NCI-H187 treated with DMSO at 0.1 percent for 48 hours (cell line): ENCODE data around the gene CPD.

Source experiments
- DNase-seq: peaks from one replicate; lab custom pipeline; 2025; lab: John Stamatoyannopoulos, UW

CPD gene

DNA sequence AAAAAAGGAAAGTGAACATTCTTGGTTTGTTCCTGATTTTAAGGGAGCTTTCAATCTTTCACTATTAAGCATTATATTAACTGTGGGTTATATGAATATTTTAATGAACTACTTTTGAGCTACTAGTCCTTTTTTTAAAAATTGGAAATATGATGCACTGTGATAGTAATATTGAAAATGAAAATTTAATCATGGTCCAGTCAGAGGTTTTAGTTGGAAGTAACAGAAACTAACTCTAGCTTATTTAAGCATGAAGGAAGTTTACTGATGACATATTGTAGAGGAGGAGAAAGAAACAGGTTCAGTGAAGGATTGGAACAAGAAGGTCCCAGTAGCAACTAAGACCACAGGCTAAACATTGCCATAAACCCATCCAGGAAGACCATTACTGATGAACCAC lies 24.0 kb upstream of the CPD start:
- no peak for DNase-seq

GRCh38 chr17:30357476-30357875 lies 21.3 kb upstream of the CPD start:
- DNase-seq = no peak

DNA sequence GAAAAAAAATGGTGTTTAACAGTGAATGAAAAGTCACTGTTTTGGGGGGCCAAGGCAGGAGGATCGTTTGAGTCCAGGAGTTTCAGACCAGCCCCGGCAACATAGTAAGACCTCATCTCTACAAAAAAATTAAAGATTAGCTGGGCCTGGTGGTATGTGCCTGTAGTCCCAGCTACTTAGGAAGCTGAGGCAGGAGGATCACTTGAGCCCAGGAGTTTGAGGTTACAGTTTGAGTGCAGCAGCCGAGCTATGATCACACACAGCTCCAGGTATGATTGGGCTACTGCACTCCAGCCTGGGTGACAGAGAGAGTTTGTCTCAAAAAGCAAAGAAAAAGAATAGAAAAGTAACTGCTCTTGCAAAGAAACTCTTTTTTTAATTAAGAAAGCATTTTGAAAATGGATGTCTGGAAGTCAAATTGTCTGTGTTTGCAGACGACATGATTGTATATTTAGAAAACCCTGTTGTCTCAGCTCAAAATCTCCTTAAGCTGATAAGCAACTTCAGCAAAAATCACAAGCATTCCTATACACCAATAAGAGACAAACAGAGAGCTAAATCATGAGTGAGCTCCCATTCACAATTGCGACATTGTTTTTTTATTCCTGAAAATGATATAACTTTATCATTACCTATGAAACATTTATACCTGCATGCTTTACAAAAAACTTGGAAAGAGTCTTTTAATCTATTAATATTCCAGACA lies 20.5 kb upstream of the CPD start:
- no peak for DNase-seq

GRCh38 chr17:30360086-30360808 lies 18.5 kb upstream of the CPD start:
- DNase-seq = no peak

DNA sequence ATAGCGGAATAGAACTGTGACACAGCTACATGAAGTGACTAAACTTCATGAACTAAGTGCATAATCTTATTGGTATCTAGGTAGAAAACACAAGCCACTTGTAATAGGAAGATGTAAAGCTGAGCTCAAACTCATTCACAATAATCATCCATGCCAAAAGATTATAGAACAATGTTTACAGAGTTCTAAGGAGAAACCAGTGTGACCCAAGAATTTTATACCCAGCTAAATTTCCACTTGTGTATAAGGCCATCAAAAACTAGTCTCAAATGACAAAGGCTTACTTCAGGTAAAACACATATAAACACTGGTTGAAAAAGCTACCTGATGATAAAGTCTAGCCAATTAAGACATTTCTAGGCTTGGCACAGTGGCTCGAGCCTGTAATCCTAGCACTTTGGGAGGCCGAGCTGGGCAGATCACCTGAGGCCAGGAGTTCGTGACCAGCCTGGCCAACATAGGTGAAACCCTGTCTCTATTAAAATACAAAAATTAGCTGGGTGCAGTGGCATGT lies 16.9 kb upstream of the CPD start:
- no peak for DNase-seq

GRCh38 chr17:30363715-30364202 lies 15.0 kb upstream of the CPD start:
- DNase-seq = no peak

DNA sequence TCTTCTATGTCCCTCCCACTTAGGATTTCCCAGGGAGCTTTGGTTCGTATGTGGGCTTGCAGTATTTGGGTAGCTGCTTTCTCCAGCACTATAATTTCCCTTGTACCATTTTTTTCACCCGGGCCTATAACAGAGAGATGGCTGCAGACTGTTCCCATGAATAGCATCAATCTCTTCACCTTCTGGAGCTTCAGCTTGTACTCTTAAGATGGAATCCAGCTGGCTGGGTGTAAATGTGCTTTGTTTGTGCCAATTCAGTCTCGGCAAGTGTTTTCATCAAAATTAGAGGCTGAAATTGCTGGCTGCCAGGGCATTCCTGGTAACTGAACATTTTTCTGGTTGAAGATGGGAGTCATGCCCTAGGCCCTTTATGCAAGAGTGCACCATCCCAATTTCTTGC lies 12.2 kb upstream of the CPD start:
- no peak for DNase-seq

DNA sequence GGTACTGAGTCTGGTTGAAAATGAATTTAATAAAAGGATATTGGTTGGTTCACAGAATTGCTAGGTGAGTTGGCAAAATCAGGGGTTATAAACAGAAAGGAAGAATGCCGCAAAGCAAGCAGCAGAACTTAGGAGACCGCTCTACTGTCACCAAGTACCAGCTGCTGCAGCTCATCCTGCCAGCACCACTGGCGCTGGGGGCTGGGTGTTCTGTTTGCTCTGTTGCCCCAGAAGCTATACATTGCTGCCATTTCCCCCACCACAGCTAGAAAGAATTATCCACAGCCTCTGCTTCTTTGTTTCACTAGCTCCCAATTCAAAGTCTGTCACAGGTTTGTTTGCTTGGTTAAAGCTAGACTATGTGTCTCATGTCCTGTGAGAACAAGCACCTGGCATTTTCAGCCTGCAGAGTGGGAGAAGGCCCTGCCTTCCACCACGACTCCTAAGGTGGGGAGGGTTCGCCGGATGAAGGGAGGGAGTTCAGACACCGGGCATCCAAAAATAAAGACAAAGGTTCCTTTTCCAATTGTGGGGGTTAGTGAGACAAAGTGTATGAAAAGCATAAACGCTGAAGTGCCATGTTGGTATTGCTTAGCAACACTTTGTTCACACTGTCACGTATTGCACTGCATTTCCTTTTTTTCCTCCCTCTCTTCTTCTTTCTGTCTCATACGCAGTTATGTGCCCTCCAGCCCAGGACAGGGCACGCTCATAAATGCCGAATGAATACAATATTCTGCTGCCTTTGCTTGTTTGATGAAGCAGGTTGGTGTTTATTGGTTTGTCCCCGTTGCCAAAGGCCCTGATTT lies 9.6 kb upstream of the CPD start:
- DNase-seq = no peak

- no peak for DNase-seq
Measured at GRCh38 chr17:30369995-30370394, 8.7 kb upstream of the CPD start.

- DNase-seq = no peak
Measured at GRCh38 chr17:30372755-30373154, 6.0 kb upstream of the CPD start.

DNA sequence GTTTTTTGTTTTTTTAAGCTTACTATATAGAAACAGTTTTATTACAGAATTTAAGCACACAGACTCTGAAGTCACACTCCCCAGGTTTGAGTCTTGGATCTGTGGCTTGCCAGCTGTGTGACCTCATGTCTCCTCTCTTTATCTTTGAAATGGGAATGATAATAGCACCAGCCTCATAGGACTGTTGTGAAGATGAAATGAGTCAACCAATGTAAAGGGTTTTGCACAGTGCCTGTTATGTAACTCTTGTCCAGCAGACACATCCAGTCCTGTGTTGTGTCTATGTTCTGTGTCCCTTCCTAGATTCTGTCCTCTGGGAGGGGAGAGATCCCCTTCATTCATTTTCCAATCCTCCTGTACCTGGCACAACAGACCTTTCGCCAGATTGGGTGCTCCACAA lies 3.1 kb upstream of the CPD start:
- DNase-seq = no peak

DNA sequence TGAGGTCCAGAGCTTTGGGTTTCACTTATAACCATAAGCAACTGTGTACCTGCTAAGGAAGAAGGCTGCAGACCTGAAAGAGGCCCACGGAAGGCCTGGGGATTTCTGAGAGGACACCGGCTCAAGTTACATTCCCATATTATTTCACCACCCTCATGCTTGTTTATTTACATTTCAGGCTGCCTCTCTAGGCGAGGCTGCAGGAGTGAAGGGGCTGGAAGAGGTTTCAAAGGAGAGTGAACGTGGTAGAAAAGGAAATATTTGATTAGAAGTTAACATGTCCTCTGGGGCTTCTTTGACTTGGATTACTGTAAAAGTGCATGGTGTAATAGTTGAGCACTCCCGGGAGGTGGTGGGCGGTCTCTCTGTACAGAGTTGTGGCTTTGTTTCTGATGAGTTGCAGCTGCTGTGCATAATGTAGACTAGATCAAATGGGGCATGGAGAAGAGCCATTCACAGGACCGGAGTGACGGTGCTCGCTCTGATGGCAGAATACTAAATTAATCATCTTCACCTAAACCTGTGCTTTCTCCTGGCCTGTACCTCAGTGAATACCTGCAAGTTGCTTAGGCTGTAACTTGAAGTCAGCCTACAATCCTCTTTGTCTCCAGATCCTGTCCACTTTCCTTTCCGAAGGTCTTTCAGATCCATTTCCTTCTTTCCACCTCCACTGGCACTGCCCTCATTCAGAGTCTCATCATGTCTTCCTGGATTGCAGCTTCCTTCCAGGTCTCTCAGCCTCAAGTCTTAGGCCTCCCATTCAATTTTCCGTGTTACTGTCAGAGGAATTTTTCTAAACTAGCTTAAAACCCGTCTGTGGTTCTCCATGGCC lies 1.9 kb upstream of the CPD start:
- peak; percentile 98 for DNase-seq

DNA sequence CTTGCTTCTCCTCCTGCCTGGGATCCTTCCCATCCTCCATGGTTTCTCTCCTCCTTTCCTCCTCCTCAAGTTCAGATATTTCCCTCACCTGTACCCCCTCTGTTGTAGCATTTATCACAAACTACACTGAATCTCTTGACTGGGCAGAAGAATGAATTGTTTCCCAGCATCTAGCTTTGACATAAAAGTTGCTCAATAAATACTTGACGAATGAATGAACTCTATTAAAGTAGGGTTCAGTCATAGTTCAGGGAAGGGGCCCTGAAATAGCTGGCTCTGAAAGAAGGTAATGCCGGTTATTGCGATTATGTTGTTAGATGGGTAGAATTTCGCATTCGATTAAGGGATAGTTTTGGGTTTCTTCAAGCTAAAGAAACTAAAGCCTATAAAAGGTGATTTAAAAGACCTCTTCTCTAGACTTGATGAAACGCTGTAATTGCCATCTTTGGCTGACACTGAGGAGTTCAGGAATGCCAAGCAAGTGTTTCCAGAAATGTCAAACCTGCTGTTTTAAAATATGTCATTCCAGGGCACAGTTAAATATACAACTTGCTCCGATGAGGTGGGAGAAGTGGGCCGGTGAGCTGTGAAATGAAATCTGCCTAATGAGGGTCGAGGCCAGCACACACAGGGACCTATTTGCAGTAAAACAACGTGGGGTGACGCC lies 1.0 kb upstream of the CPD start:
- DNase-seq = no peak

DNA sequence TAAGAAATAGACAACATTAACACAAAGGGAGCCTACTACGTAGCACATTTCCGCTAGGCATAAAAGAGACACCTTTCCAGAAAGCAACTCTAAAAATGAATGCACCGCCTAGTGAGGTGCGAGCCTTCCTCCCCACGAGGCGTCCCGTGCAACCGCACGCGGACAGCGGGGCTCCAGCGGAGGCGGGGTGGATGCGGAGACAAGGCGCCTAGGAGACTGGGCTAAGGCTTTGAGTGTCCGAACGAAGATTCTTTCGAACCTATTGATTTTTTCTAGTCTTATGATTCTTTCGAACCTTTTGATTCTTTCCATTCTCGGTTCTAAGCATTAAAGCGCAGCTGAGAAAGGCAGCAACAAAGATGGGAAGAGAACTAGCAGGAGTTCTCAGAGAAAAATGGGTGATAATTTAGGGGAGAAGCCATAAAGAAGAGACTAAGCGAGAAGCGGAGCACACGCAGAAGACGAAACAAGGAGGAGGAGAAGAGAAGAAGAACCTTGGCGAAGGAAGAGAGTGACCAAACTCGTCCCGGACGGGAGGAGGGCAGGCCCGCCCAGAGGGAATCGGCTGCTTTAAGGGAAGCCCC lies 394 bp upstream of the CPD start:
- DNase-seq = no peak

DNA sequence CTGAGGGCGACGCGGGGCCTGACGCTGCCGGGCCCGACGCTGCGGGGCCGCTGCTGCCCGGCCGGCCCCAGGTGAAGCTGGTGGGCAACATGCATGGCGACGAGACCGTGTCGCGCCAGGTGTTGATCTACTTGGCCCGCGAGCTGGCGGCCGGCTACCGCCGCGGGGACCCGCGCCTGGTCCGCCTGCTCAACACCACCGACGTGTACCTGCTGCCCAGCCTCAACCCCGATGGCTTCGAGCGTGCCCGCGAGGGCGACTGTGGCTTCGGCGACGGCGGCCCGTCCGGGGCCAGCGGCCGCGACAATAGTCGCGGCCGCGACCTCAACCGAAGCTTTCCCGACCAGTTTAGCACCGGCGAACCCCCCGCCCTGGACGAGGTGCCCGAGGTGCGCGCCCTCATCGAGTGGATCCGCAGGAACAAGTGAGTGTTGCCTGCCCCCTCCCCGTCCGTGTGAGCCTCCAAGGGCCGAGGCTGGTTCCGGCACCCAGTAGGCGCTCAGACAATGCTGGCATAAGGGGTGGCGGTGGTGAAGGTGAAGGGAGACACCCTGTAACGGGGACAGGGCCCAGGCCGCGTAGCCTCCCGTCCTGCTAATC lies 676 bp downstream of the CPD start:
- DNase-seq = no peak

DNA sequence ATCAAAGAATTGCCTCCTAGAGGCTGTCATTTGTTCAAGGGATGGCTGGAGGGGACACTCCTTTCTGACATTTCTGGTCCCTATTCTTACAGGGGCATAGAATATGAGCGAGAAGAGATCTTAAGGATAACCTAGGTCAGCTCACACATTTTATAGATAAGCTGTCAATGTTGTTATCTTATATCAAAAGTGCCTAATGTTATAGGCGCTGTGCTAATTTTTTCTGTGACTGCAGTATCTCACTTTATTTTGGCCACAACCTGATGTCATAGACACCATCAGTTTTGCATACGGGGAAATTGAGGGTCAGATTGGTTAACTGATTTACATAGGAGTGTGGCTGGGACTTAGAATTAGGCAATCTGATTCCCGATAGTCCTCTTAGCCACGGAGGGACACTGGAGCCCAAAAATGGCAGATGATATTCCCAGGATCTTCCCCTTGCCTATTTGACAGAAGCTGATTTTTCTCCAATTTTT lies 1.2 kb downstream of the CPD start:
- DNase-seq = no peak

- no peak for DNase-seq
Measured at GRCh38 chr17:30380643-30381339, 2.1 kb downstream of the CPD start.

- DNase-seq = no peak
Measured at GRCh38 chr17:30381340-30381659, 2.6 kb downstream of the CPD start.

GRCh38 chr17:30382345-30382744 lies 3.6 kb downstream of the CPD start:
- no peak for DNase-seq
